ENCODE results near the gene LBR.

- TF ChIP-seq CTCF (IDR thresholded peaks at IDR 0.05) (no peak), ZFX (IDR thresholded peaks at IDR 0.05; ENCODE audit: borderline replicate concordance) (no peak)
Measured at GRCh38 chr1:225453797-225454648, 26.2 kb upstream of the LBR start.
